NCI-H460 (cell line): Measurements from ENCODE around the gene MPPE1. TPM values are rescaled to one million over a fixed set of nuclear protein-coding genes. Genes with fewer than 3 reads are reported as not detected.
"Not testable (repeated sequence)": the region's sequence is repeated elsewhere in the genome, so short reads cannot be mapped to it uniquely, and the experiment has no call there.

Experiments
- DNase-seq: peaks from one replicate; pipeline ENCODE4 v3.0.0-alpha.2; 2016; ENCODE audit warnings: low read depth; ENCODE audit errors: extremely low read depth
- total RNA-seq: library from RNA; depleted of rRNA; stranded (reverse); fragments of >200 nt; shearing (Covaris generic); gene quantifications from 2 replicates; pipeline ENCODE4 v1.2.3, GENCODE V29; 2014

Gene MPPE1
- total RNA-seq, 1 experiment from 2014 or later, result 18.7 TPM

DNA sequence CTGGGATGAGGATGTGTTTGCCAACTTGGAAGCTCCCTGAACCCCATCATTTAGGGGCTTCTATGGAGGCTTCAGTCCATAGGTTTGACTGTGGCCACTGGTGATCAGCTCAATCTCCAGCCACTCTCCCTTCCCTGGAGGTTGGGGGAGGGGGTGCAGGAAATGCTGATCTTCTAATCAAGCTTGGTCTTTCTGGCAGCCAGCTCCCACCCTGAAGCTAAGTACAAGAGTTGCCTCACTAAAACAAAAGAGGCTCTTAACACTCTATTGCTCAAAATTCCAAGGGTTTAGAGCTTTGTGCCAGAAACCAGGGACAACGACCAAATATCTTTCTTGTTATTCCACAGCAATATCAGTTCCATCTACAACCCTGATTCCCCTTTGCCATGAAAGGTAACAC, 19.4 kb upstream of the MPPE1 start:
- no peak for DNase-seq

- no peak for DNase-seq
Observed at GRCh38 chr18:11925800-11926481, 17.8 kb upstream of the MPPE1 start.

- DNase-seq, result no peak
Observed at GRCh38 chr18:11923450-11923849, 15.3 kb upstream of the MPPE1 start.

GRCh38 chr18:11919522-11919921, 11.4 kb upstream of the MPPE1 start:
- DNase-seq, result not testable (repeated sequence)

GRCh38 chr18:11916880-11917279, 8.8 kb upstream of the MPPE1 start:
- DNase-seq, result not testable (repeated sequence)

GRCh38 chr18:11909591-11910026, 1.5 kb upstream of the MPPE1 start:
- DNase-seq, result no peak

- no peak for DNase-seq
Observed at GRCh38 chr18:11909061-11909455, 941 bp upstream of the MPPE1 start.

GRCh38 chr18:11906926-11907874, 917 bp downstream of the MPPE1 start:
- no peak for DNase-seq

DNA sequence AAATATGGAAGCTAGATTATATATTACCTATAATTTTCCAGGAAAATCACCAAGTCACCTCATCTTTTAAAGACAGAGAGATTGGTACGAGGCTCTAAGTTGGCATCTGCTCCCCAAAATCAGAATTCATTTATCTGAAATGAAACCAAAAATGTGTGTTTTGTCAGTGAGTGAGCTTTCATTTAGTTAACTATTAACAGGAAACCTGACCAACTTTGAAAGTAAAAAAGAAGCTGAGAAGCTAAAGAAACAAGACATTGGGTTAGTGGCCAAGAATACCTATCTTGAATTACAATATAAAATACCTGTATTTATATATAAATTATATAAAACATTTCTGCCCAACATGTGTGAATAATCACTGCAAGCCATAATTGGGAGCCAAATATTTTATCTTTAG, 1.9 kb downstream of the MPPE1 start:
- DNase-seq, result no peak

DNA sequence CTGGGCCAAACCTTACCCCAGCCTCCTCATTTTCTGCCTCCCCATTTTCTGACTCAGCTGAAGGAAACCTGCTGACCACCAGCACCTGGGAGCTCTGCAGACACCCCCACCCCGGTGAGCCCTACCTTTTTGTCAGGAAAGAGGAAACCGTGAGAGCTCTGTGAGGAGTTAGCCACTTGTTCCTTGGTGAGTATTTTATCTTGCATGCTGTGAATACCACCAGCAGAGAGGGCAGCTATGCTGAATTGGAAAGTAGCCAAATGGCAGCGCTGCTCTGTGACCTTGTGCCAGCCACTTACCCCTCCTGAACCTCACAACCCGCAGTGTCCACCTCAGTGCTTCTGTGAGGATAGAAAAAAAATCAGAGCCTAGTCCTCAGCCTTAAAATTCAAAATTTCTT, 2.5 kb downstream of the MPPE1 start:
- no peak for DNase-seq

- DNase-seq, result no peak
Observed at GRCh38 chr18:11902522-11903292, 5.4 kb downstream of the MPPE1 start.

DNA sequence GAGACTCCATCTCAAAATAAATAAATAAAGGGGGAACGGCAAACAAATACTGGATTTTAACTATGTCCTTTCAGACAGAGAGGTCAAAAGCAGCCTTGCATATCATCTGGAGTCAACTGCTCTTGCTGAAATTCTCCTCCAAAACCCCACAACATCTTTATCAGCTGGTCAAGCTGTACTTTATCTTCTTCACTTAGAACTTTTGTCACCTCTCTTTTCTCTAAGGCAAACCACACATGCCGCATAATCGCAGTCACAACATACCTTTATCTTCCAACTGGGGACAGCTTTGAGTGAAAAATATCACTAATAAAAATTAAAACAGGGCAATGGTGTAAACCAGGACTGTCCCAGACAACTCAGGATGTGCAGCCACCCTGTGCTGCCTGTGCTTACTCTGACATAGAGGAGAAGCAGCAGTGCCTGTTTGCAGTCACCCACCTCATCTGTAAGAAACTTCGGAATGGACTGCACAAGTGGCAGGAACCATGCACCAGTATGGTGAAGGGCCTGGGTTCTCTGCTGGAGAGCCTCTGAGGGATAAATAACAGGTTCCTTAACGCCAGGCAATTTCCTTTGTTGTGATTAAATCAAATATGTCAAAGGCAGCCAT, 6.2 kb downstream of the MPPE1 start:
- no peak for DNase-seq

GRCh38 chr18:11899063-11899462, 9.1 kb downstream of the MPPE1 start:
- no peak for DNase-seq

DNA sequence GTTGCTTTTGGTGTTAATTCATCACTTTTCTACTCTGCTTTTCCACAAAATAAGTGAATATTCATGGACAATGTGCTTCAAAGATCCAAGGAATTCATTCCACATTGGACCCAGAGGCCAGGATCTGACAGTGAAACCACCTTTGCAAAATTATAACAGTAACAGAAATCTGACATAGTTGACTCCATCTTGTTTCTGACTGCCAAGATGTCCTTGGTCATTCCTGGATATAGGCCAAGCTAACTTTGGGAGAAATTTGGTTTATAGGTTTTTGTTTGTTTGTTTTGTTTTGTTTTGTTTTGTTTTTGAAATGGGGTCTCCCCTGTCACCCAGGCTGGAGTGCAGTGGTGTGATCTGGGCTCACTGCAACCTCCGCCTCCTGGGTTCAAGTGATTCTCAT, 10.3 kb downstream of the MPPE1 start:
- DNase-seq, result no peak

- not testable (repeated sequence) for DNase-seq
Observed at GRCh38 chr18:11892438-11892837, 15.7 kb downstream of the MPPE1 start.

GRCh38 chr18:11891737-11892136, 16.4 kb downstream of the MPPE1 start:
- DNase-seq, result no peak

DNA sequence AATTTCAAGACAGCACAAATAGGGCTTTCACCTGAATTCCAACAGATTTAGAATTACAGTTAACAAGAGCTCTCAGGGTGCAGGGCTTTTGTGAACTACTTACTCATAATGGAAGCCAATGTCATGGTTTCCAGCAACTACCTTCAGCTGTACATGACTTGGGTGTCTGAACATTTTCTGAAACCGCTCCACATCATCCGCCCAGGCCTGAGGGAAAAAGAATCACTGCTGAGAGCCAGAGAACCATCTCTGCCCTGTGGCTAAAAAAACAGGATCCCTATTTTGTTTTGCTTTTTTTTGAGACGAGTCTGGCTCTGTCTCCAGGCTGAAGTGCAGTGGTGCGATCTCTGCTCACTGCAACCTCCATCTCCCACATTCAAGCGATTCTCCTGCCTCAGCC, 18.8 kb downstream of the MPPE1 start:
- DNase-seq, result no peak

GRCh38 chr18:11888726-11889125, 19.4 kb downstream of the MPPE1 start:
- no peak for DNase-seq

DNA sequence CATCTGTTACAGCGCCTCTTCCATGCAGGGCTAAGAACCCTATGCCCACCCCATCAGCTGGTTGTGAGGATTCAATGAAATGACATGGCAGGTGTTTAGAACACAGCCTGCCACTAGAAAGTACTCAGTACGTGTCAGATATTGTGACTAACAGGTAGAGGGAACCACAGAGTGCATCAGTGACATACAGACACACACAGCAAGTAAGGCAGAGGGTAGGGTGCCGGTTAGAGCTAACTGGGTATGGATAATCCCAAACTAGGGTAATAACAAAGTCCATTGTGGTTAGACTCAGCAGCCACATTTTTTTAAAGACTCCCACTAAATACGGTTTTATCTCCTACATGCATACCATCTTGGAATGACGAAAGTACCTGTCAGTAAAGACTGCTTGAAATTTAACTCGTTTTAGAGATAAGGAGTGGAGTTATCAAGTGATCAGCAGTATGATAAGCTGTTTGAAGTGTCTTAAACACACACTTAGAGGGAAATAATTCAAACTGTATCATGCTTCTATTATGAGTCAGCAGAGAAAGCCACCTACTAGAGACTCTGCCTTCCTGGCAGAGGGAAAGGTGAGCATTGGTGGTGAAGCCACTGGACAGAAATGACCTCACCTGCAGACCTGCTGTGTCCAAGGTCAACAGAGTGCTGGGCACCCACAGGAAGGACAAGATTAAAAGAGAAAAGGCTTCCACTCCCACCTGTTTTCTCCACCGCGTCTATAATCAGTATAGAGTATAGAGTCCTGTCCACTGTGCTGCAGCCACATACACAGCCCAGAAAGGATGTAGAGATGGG, 20.6 kb downstream of the MPPE1 start:
- DNase-seq, result no peak

- DNase-seq, result no peak
Observed at GRCh38 chr18:11886577-11887110, 21.5 kb downstream of the MPPE1 start.
